ENCODE measurements around the gene NLRP7.
"Not testable (repeated sequence)": the region's sequence is repeated elsewhere in the genome, so short reads cannot be mapped to it uniquely, and the experiment has no call there.

NLRP7 gene

GRCh38 chr19:54947381-54947780 is at the start of gene NLRP7:
NLRP7 (minus strand) TSS chr19:54947530.
- DNase-seq (ENCODE audit: low spot score): no peak

- DNase-seq (ENCODE audit: low spot score): no peak
These were observed 48.2 kb upstream of the NLRP7 start for GRCh38 chr19:54995561-54995960.

DNA sequence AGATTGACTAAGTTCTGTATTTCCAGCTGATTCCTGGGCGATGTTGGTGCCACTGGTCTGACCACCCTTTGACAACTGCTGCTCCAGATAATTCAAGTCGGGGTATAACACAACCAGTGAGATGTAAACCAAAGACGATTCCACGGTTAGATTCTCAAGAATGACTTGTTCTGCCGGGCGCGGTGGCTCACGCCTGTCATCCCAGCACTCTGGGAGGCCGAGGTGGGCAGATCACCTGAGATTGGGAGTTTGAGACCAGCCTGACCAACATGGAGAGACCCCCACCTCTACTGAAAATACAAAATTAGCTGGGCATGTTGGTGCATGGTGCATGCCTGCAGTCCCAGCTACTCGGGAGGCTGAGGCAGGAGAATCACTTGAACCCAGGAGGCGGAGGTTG is 42.2 kb upstream of the NLRP7 start:
- DNase-seq (ENCODE audit: low spot score): not testable (repeated sequence)

GRCh38 chr19:54982562-54982961 is 35.2 kb upstream of the NLRP7 start:
- not testable (repeated sequence) for DNase-seq (ENCODE audit: low spot score)

GRCh38 chr19:54973229-54974090 is 26.1 kb upstream of the NLRP7 start:
- DNase-seq (ENCODE audit: low spot score): not testable (repeated sequence)

- DNase-seq (ENCODE audit: low spot score): not testable (repeated sequence)
These were observed 24.1 kb upstream of the NLRP7 start for GRCh38 chr19:54971446-54971845.

GRCh38 chr19:54969647-54970046 is 22.3 kb upstream of the NLRP7 start:
- no peak for DNase-seq (ENCODE audit: low spot score)

DNA sequence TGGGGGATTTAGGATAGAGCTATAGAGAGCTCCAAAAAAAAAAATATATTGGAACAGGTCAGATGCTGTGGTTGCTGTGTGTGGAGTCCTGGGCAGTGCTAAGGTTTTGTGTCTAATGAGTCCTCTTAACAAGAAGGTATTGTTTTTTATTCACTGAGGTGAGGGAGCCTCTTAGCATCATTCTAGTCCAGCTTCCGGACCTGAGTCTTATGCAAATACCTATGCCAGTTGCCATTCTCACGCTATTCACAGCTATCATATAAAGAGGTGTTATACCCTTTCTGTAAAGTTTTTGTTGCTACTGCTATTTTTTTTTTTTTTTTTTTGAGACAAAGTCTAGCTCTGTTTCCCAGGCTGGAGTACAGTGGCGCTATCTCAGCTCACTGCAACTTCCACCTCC is 20.3 kb upstream of the NLRP7 start:
- no peak for DNase-seq (ENCODE audit: low spot score)

DNA sequence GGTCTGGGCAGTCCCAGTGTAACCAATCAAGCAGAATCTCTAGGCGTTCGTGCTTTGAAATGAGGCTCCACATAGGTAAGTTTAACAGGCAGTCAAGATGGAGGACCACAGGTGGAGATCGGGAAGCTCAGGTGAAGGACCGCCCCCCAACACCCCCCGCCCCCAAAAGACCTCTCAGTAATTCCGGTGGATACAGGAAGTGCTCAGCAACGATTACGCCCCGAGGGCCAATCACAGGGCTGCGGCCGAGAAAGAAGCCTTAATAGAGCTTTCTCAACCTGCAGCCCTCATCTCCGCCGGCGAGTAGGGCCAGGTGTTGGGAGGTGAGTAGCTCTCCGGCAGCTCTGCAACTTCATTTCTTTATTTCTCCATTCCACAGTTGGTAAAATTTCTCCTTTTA is 17.7 kb upstream of the NLRP7 start:
- not testable (repeated sequence) for DNase-seq (ENCODE audit: low spot score)

DNA sequence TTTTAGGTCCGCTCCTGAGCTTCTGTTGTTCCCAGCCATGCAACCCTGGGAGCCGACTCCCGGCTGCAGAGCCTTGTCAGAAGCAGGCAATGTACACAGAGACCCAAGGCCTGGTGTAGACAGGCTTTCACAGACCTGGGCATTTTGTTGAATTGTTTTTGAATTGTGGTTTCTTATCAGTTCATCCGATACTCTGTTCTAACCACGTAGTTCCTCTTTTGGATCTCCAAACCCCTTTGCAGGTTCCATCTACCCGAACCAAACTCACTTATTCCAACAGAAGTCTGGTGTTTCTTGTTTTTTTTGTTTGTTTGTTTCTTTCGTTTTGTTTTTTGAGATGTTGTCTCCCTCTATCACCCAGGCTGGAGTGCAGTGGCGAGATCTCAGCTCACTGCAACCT is 12.5 kb upstream of the NLRP7 start:
- no peak for DNase-seq (ENCODE audit: low spot score)

DNA sequence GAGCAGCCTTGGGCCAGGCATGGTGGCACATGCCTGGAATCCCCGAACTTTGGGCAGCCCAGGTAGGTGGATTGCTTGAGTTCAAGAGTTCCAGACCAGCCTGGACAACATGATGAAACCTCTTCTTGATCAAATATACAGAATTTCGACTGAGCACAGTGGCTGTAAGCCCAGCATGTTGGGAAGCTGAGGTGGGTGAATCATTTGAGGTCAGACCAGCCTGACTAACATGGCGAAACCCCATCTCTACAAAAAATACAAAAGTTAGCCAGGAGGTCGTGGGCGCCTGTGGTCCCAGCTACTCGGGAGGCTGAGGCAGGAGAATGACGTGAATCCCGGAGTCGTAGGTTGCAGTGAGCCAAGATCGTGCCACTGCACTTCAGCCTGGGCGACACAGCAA is 8.0 kb upstream of the NLRP7 start:
- no peak for DNase-seq (ENCODE audit: low spot score)

DNA sequence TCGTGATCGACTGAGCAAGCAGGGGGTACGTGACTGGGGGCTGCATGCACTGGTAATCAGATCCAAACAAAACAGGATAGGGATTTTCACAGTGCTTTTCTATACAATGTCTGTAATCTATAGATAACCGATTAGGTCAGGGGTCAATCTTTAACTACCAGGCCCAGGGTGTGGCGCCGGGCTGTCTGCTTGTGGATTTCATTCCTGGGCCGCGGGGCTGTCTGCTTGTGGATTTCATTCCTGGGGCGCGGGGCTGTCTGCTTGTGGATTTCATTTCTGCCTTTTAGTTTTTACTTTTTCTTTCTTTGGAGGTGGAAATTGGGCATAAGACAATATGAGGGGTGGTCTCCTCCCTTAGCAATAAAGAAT is 6.0 kb upstream of the NLRP7 start:
- DNase-seq (ENCODE audit: low spot score): not testable (repeated sequence)

GRCh38 chr19:54952591-54953344 is 5.4 kb upstream of the NLRP7 start:
- no peak for DNase-seq (ENCODE audit: low spot score)

DNA sequence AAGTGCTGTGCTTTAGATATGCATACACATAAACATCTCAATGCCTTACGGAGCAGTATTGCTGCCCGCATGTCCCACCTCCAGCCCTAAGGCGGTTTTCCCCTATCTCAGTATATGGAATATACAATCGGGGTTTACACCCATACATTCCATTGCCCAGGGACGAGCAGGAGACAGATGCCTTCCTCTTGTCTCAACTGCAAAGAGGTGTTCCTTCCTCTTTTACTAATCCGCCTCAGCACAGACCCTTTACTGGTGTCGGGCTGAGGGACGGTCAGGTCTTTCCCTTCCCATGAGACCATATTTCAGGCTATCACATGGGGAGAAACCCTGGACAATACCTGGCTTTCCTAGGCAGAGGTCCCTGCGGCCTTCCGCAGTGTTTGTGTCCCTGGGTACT is 3.2 kb upstream of the NLRP7 start:
- not testable (repeated sequence) for DNase-seq (ENCODE audit: low spot score)

GRCh38 chr19:54949412-54949811 is 2.1 kb upstream of the NLRP7 start:
- no peak for DNase-seq (ENCODE audit: low spot score)

- not testable (repeated sequence) for DNase-seq (ENCODE audit: low spot score)
These were observed 3.5 kb downstream of the NLRP7 start for GRCh38 chr19:54943772-54944361.

DNA sequence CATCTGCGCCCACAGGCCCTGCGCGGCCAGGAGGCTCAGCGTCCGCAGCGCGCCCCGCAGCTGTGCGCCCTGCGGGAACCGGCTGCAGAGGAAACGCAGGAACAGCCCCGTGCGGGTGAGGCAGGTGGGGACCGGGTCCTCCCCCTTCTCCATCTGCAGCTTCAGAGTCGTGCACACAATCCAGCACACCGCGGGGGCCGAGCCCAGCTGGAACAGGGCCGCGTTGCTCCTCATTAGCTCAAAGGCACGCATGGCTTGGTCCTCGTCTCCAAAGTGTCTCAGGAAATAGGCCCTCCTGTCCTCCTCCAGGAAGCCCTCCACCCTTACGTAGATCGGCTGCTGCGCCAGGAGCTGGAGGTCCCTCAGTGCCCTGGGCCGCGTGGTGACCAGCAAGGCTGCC is 7.8 kb downstream of the NLRP7 start:
- not testable (repeated sequence) for DNase-seq (ENCODE audit: low spot score)

DNA sequence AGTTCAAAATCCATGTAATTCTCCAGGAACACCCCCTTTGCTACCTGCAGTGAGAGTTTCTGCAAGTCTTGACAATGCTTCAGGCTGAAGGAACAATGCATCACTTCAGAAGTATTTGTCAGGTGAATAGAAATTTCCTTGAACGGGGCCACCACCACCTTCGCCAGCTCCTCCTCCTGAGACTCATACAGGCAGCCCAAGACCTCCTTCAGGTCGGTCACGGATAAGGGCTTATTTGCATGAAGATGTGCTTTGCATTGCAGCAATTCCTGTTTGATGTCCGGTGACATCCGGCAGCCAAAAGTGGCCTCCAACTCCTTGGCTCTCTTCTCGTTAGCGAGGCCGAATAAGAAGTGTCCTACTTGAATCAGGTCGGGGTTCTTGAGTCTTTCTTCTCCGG is 8.4 kb downstream of the NLRP7 start:
- no peak for DNase-seq (ENCODE audit: low spot score)

DNA sequence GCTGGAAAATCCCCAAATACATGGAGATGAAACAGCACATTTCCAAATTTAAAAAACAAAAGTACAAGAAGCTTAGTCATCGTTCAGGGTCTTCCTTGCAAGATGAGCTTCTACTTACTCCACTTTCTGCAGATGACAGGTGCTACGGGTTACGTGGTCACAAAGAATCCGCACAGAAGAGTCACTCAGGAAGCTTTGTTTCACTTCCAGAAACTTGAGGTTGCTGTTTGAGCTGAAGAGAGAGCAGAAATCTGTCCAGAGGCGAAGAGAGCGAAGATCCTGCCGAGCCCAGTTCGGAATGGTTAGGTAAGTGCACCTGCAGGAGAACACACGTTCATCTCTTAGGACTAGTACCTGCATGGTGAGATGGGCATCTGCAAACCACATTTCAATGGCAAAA is 9.4 kb downstream of the NLRP7 start:
- no peak for DNase-seq (ENCODE audit: low spot score)

DNA sequence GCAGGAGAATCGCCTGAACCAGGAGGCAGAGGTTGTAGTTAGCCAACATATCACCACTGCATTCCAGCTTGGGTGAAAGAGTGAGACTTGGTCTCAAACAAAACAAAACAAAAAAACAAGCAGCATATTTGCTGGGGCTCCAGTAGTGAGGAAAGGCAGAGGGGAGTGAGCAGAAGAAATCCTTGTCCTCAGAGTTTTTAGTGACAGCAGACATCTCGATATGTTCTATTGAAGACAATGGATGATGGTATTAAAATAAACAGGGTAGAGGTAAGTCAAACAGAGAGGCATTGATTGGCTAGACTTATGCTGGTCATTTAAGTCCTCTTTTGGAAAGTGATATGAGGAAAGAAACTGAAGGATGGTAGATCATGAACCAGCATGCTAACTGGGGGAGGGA is 19.0 kb downstream of the NLRP7 start:
- DNase-seq (ENCODE audit: low spot score): no peak

DNA sequence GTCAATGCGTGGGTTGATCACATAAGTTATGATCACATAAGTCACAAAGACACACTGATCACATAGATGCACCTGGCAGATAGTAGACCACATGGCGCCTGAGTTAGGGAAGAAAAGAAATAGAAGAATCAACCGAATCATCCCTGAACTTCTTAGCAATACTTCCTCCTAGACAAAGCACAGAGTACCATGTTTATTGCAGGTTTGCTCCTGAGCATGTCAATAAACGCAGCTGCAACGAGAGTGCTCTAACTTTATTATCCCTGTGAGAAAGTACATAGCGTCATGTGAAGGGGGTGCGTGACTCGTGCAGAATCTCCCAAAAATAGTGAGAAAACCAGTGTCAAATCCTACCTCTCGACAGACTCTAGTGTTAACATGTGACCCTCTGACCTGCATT is 24.1 kb downstream of the NLRP7 start:
- no peak for DNase-seq (ENCODE audit: low spot score)

GRCh38 chr19:54921082-54921481 is 26.2 kb downstream of the NLRP7 start:
- no peak for DNase-seq (ENCODE audit: low spot score)

All from HuH-7.5 (cell line).